ENCODE measurements around the gene PCDHAC1.

Gene PCDHAC1

DNA sequence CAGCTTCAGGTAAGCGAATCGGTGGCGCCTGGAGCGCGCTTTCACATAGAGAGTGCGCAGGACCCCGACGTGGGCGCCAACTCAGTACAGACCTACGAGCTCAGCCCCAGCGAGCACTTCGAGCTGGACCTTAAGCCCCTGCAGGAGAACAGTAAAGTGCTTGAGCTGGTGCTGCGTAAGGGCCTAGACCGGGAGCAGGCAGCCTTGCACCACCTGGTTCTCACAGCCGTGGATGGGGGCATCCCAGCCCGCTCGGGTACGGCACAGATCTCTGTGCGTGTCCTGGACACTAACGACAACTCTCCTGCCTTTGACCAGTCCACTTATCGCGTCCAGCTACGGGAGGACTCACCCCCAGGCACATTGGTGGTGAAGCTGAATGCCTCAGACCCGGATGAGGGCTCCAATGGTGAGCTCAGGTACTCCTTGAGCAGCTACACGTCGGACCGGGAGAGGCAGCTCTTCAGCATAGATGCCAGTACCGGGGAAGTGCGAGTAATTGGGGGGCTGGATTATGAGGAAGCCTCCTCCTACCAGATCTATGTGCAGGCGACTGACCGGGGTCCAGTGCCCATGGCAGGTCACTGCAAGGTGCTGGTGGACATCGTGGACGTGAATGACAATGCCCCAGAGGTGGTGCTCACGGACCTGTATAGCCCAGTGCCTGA, 41.3 kb downstream of the PCDHAC1 start:
- H3K4me2 ChIP-seq (ENCODE audit: low read length) = peak overlapping the region; percentile 98
- no peaks in the 10 kb centered on the region for H3K79me1 ChIP-seq (ENCODE audit: low read length)
- no peak overlapping the region for H2AK5ac ChIP-seq (ENCODE audit: low read length)
- no peak overlapping the region for H2BK120ac ChIP-seq (ENCODE audit: insufficient read depth, low read length, poor library complexity)
- H3K18ac ChIP-seq (ENCODE audit: low read length) = no peak overlapping the region
- H2AFZ ChIP-seq (ENCODE audit: insufficient read depth, low read length, poor library complexity) = no peak overlapping the region
- H3K23ac ChIP-seq (ENCODE audit: low read length) = no peak overlapping the region
- H3K36me3 ChIP-seq (ENCODE audit: control insufficient read depth in 1 of 2, insufficient read depth in 2 of 2, low read length in 2 of 2) = no peaks in the 10 kb centered on the region
- H3K4ac ChIP-seq (ENCODE audit: low read depth, low read length) = no peak overlapping the region
- no peaks in the 10 kb centered on the region for H3K27me3 ChIP-seq (ENCODE audit: insufficient read depth, low read length)
- no peaks in the 10 kb centered on the region for H3K79me2 ChIP-seq (ENCODE audit: control insufficient read depth, insufficient read depth, low read length, poor library complexity)
- WGBS (ENCODE audit: extremely low coverage, insufficient coverage, insufficient read length) = no CpG with 5 or more reads among the region's 34 CpGs
- H3K4me3 ChIP-seq (ENCODE audit: low read depth, low read length) = peak overlapping the region; percentile 75
- no peak overlapping the region for H2BK12ac ChIP-seq (ENCODE audit: low read length)
- H4K8ac ChIP-seq (ENCODE audit: low read depth, low read length) = no peak overlapping the region
- no peak overlapping the region for H2BK5ac ChIP-seq (ENCODE audit: low read depth, low read length, poor library complexity)
- H3K9ac ChIP-seq (ENCODE audit: low read length) = no peak overlapping the region
- no peak overlapping the region for H4K91ac ChIP-seq (ENCODE audit: low read depth, low read length)
- DNase-seq = no peak
- peaks cover 9% of the 10 kb centered on the region in 2 experiments for H3K4me1 ChIP-seq (ENCODE audit: control insufficient read depth in 1 of 2, insufficient read depth in 2 of 2, low read length in 2 of 2)
- no peak overlapping the region for H4K12ac ChIP-seq (ENCODE audit: low read depth, low read length)
- no peaks in the 10 kb centered on the region for H3K9me3 ChIP-seq (ENCODE audit: insufficient read depth, low read depth, low read length)
- no peak overlapping the region for H3K27ac ChIP-seq (ENCODE audit: low read depth, low read length)
- no peak overlapping the region for H3K14ac ChIP-seq (ENCODE audit: low read length)

DNA sequence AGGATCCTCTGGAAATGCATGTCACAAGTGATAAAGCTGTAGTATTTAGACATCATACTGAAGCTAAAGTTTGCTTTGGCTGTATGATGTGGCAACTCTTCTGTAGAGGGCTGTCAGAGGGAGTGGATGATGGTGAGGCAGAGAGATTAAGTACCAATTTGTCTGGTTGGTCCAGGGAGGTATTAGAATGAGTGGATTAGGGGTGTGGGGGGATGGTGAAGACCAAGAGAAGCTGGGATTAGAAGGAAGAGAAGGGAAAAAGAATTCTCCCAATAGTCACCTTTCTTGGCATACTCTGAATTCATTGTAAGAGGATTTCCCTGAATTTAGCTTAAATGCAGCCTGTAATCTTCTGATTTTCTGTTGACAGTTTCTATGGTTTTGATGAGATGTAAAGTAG, 43.8 kb downstream of the PCDHAC1 start:
- Histone ChIP-seq H2BK120ac (ENCODE audit: insufficient read depth, low read length, poor library complexity) (no peak overlapping the region), H4K12ac (ENCODE audit: low read depth, low read length) (no peak overlapping the region), H3K36me3 (ENCODE audit: control insufficient read depth in 1 of 2, insufficient read depth in 2 of 2, low read length in 2 of 2) (no peaks in the 10 kb centered on the region), H3K4ac (ENCODE audit: low read depth, low read length) (no peak overlapping the region), H2AFZ (ENCODE audit: insufficient read depth, low read length, poor library complexity) (no peak overlapping the region), H3K4me2 (ENCODE audit: low read length) (no peak overlapping the region), H3K27ac (ENCODE audit: low read depth, low read length) (no peak overlapping the region), H2AK5ac (ENCODE audit: low read length) (no peak overlapping the region), H3K9ac (ENCODE audit: low read length) (no peak overlapping the region), H2BK12ac (ENCODE audit: low read length) (no peak overlapping the region), H3K14ac (ENCODE audit: low read length) (no peak overlapping the region), H3K9me3 (ENCODE audit: insufficient read depth, low read depth, low read length) (no peaks in the 10 kb centered on the region), H2BK5ac (ENCODE audit: low read depth, low read length, poor library complexity) (no peak overlapping the region), H3K18ac (ENCODE audit: low read length) (no peak overlapping the region), H3K4me3 (ENCODE audit: low read depth, low read length) (no peak overlapping the region), H3K23ac (ENCODE audit: low read length) (no peak overlapping the region), H4K8ac (ENCODE audit: low read depth, low read length) (no peak overlapping the region), H4K91ac (ENCODE audit: low read depth, low read length) (no peak overlapping the region), H3K79me1 (ENCODE audit: low read length) (no peaks in the 10 kb centered on the region), H3K27me3 (ENCODE audit: insufficient read depth, low read length) (no peaks in the 10 kb centered on the region), H3K4me1 (ENCODE audit: control insufficient read depth in 1 of 2, insufficient read depth in 2 of 2, low read length in 2 of 2) (peaks cover 9% of the 10 kb centered on the region in 2 experiments), H3K79me2 (ENCODE audit: control insufficient read depth, insufficient read depth, low read length, poor library complexity) (no peaks in the 10 kb centered on the region)
- no peak for DNase-seq

DNA sequence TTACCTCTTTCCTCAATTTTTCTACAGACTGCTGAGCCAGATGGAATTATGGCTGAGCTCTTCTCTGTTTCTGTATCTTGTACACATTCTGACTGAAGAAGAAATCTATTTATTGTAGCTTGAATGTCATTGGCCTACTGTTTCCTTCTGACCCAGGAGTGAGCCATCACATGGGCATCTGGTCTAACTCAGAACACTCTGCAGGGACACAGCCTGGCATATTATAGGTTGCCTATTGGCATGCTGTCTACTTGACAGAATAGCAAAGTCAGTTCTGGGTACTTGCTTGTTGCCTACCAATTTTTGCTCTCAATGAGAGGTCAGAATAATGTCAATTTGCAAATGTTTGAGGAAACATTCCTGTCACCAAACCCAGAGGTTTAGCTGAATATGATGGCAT, 47.5 kb downstream of the PCDHAC1 start:
- H4K12ac ChIP-seq (ENCODE audit: low read depth, low read length) = no peak overlapping the region
- H3K36me3 ChIP-seq (ENCODE audit: control insufficient read depth in 1 of 2, insufficient read depth in 2 of 2, low read length in 2 of 2) = no peaks in the 10 kb centered on the region
- H2BK12ac ChIP-seq (ENCODE audit: low read length) = no peak overlapping the region
- no peak overlapping the region for H3K4me3 ChIP-seq (ENCODE audit: low read depth, low read length)
- H3K23ac ChIP-seq (ENCODE audit: low read length) = no peak overlapping the region
- H3K4ac ChIP-seq (ENCODE audit: low read depth, low read length) = no peak overlapping the region
- H4K8ac ChIP-seq (ENCODE audit: low read depth, low read length) = no peak overlapping the region
- H2AFZ ChIP-seq (ENCODE audit: insufficient read depth, low read length, poor library complexity) = no peak overlapping the region
- H3K14ac ChIP-seq (ENCODE audit: low read length) = no peak overlapping the region
- no peak overlapping the region for H2BK120ac ChIP-seq (ENCODE audit: insufficient read depth, low read length, poor library complexity)
- no peaks in the 10 kb centered on the region for H3K27me3 ChIP-seq (ENCODE audit: insufficient read depth, low read length)
- H2BK5ac ChIP-seq (ENCODE audit: low read depth, low read length, poor library complexity) = no peak overlapping the region
- H3K79me2 ChIP-seq (ENCODE audit: control insufficient read depth, insufficient read depth, low read length, poor library complexity) = no peaks in the 10 kb centered on the region
- no peak overlapping the region for H3K27ac ChIP-seq (ENCODE audit: low read depth, low read length)
- no peaks in the 10 kb centered on the region for H3K9me3 ChIP-seq (ENCODE audit: insufficient read depth, low read depth, low read length)
- H3K4me2 ChIP-seq (ENCODE audit: low read length) = no peak overlapping the region
- H2AK5ac ChIP-seq (ENCODE audit: low read length) = no peak overlapping the region
- peaks cover 0 to 4% of the 10 kb centered on the region in 2 experiments for H3K4me1 ChIP-seq (ENCODE audit: control insufficient read depth in 1 of 2, insufficient read depth in 2 of 2, low read length in 2 of 2)
- H3K18ac ChIP-seq (ENCODE audit: low read length) = no peak overlapping the region
- no peak overlapping the region for H4K91ac ChIP-seq (ENCODE audit: low read depth, low read length)
- no peak for DNase-seq
- H3K9ac ChIP-seq (ENCODE audit: low read length) = no peak overlapping the region
- H3K79me1 ChIP-seq (ENCODE audit: low read length) = no peaks in the 10 kb centered on the region

DNA sequence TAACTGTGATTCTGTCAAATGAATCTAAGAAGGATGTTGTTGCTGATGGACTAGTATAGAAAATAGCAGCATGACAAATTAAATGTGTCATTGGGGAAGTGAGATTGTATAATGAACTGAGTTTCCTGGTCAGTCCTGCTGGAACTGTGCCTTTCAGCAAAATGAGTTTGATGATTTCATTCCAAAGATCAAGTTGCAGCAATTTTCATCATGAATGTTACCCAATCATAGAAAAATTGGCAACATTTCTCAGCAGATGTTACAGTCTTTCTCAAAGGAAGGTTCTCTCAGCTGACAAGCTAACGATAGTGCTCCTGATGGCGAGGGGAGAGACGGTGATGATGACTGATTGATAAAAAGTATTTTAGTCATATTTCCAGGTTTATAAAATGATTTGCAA, 50.9 kb downstream of the PCDHAC1 start:
- Histone ChIP-seq H3K18ac (ENCODE audit: low read length) (no peak overlapping the region), H2BK5ac (ENCODE audit: low read depth, low read length, poor library complexity) (no peak overlapping the region), H3K9ac (ENCODE audit: low read length) (no peak overlapping the region), H2AFZ (ENCODE audit: insufficient read depth, low read length, poor library complexity) (no peak overlapping the region), H4K12ac (ENCODE audit: low read depth, low read length) (no peak overlapping the region), H3K79me2 (ENCODE audit: control insufficient read depth, insufficient read depth, low read length, poor library complexity) (no peaks in the 10 kb centered on the region), H3K27ac (ENCODE audit: low read depth, low read length) (no peak overlapping the region), H3K4me1 (ENCODE audit: control insufficient read depth in 1 of 2, insufficient read depth in 2 of 2, low read length in 2 of 2) (peaks cover 0 to 4% of the 10 kb centered on the region in 2 experiments), H2BK12ac (ENCODE audit: low read length) (no peak overlapping the region), H3K27me3 (ENCODE audit: insufficient read depth, low read length) (no peaks in the 10 kb centered on the region), H3K79me1 (ENCODE audit: low read length) (no peaks in the 10 kb centered on the region), H2BK120ac (ENCODE audit: insufficient read depth, low read length, poor library complexity) (no peak overlapping the region), H3K14ac (ENCODE audit: low read length) (no peak overlapping the region), H2AK5ac (ENCODE audit: low read length) (no peak overlapping the region), H3K4ac (ENCODE audit: low read depth, low read length) (no peak overlapping the region), H3K4me2 (ENCODE audit: low read length) (no peak overlapping the region), H3K36me3 (ENCODE audit: control insufficient read depth in 1 of 2, insufficient read depth in 2 of 2, low read length in 2 of 2) (no peaks in the 10 kb centered on the region), H3K4me3 (ENCODE audit: low read depth, low read length) (no peak overlapping the region), H4K91ac (ENCODE audit: low read depth, low read length) (no peak overlapping the region), H4K8ac (ENCODE audit: low read depth, low read length) (no peak overlapping the region), H3K23ac (ENCODE audit: low read length) (no peak overlapping the region), H3K9me3 (ENCODE audit: insufficient read depth, low read depth, low read length) (no peaks in the 10 kb centered on the region)
- no CpG with 5 or more reads among the region's 3 CpGs for WGBS (ENCODE audit: extremely low coverage, insufficient coverage, insufficient read length)
- no peak for DNase-seq

Data from trophoblast cell (in vitro differentiated cells and primary cell).